Hindlimb muscle (tissue), 1 donor: ENCODE results near the gene SNX33. TPM values are rescaled to one million over a fixed set of nuclear protein-coding genes. Genes with fewer than 3 reads are reported as not detected.
"Not testable (repeated sequence)": the region's sequence is repeated elsewhere in the genome, so short reads cannot be mapped to it uniquely, and the experiment has no call there.

ENCODE experiments used
- DNase-seq: peaks from one replicate; pipeline ENCODE4 v3.0.0-alpha.2; 2013
- polyA plus RNA-seq: library from polyadenylated mRNA; unstranded; fragments of 120-200 nt; gene quantifications from one replicate; pipeline ENCODE4 v1.2.1, GENCODE V29; 2013; ENCODE audit not compliant: insufficient read length

Gene SNX33
- polyA plus RNA-seq, 1 donor = 14.2 TPM

- DNase-seq = no peak
Measured at GRCh38 chr15:75662823-75663519, 15.3 kb downstream of the SNX33 start.

GRCh38 chr15:75663931-75664421 is 16.3 kb downstream of the SNX33 start:
- no peak for DNase-seq

GRCh38 chr15:75666823-75667501 is 19.2 kb downstream of the SNX33 start:
- DNase-seq = peak; percentile 62

GRCh38 chr15:75669191-75669878 is 21.6 kb downstream of the SNX33 start:
- no peak for DNase-seq

GRCh38 chr15:75669879-75670212 is 22.1 kb downstream of the SNX33 start:
- DNase-seq = no peak

- DNase-seq = no peak
Measured at GRCh38 chr15:75671730-75672602, 24.3 kb downstream of the SNX33 start.

GRCh38 chr15:75672646-75673425 is 25.1 kb downstream of the SNX33 start:
- DNase-seq = no peak

- DNase-seq = peak; percentile 90
Measured at GRCh38 chr15:75673426-75674235, 25.9 kb downstream of the SNX33 start.

GRCh38 chr15:75674366-75674765 is 26.7 kb downstream of the SNX33 start:
- DNase-seq = no peak

- no peak for DNase-seq
Measured at GRCh38 chr15:75675579-75676404, 28.1 kb downstream of the SNX33 start.

GRCh38 chr15:75676688-75677464 is 29.2 kb downstream of the SNX33 start:
- DNase-seq = no peak

- no peak for DNase-seq
Measured at GRCh38 chr15:75677465-75678323, 30.0 kb downstream of the SNX33 start.

- not testable (repeated sequence) for DNase-seq
Measured at GRCh38 chr15:75678324-75678690, 30.6 kb downstream of the SNX33 start.

GRCh38 chr15:75680007-75680789 is 32.5 kb downstream of the SNX33 start:
- no peak for DNase-seq

- no peak for DNase-seq
Measured at GRCh38 chr15:75682181-75683135, 34.7 kb downstream of the SNX33 start.
